IMR-90 (cell line): Measurements from ENCODE around the gene IGHMBP2. TPM values are rescaled to one million over a fixed set of nuclear protein-coding genes. Genes with fewer than 3 reads are reported as not detected.

Experiments
- ATAC-seq: fragments of 200-7000 bp; cut with Tn5 transposase; 2 replicates; pipeline ENCODE4 v1.9.1; 2020; ENCODE audit warnings: low read depth, mild to moderate bottlenecking, moderate library complexity
- BruUV-seq: library from RNA; stranded (reverse); fragments of 400-500 nt; replicated peaks from 2 replicates; lab custom pipeline; 2021; lab: Mats Ljungman, UMichigan
- CTCF ChIA-PET: fragments of 300-600 bp; formaldehyde crosslinking; extraction: SDS; loops from one replicate; lab custom pipeline; 2021; ENCODE audit warnings: antibody characterized with exemption; lab: Yijun Ruan, JAX
- POLR2A ChIA-PET: fragments of 300-600 bp; sonication (Branson Sonifier 250); formaldehyde crosslinking; loops from one replicate; lab custom pipeline; 2022; ENCODE audit warnings: antibody characterized with exemption; ENCODE audit not compliant: unreplicated experiment; lab: Charles Lee
- DNase-seq: peaks from one replicate; pipeline ENCODE4 v3.0.0; 2013
- H2AFZ ChIP-seq: replicated peaks from 2 replicates; pipeline ENCODE3; 2013; ENCODE audit warnings: low read length, mild to moderate bottlenecking; ENCODE audit not compliant: poor library complexity
- H2AK5ac ChIP-seq: 2 replicates; pipeline ENCODE4 v1.6.1; 2013; ENCODE audit warnings: low read depth, low read length, inconsistent platforms
- H2AK9ac ChIP-seq: replicated peaks from 2 replicates; pipeline ENCODE3; 2013; ENCODE audit warnings: mild to moderate bottlenecking, low read depth, low read length, moderate library complexity; ENCODE audit not compliant: poor library complexity
- H2BK120ac ChIP-seq: 2 replicates; pipeline ENCODE4 v1.6.1; 2013; ENCODE audit warnings: low read depth, low read length, inconsistent platforms
- H2BK15ac ChIP-seq: 3 replicates; pipeline ENCODE4 v1.6.1; 2013; ENCODE audit warnings: low read depth, low read length, inconsistent platforms
- H2BK20ac ChIP-seq: 2 replicates; pipeline ENCODE4 v1.6.1; 2013; ENCODE audit warnings: low read depth, mild to moderate bottlenecking, inconsistent platforms, low read length, moderate library complexity
- H2BK5ac ChIP-seq: 2 replicates; pipeline ENCODE4 v1.6.1; 2013; ENCODE audit warnings: mild to moderate bottlenecking, low read depth, low read length, inconsistent platforms; ENCODE audit not compliant: poor library complexity, severe bottlenecking
- H3K14ac ChIP-seq: replicated peaks from 2 replicates; pipeline ENCODE4 v1.6.1; 2013; ENCODE audit warnings: low read depth, low read length, inconsistent platforms
- H3K18ac ChIP-seq: 2 replicates; pipeline ENCODE4 v1.6.1; 2013; ENCODE audit warnings: low read depth, low read length, control low read depth
- H3K23ac ChIP-seq: 2 replicates; pipeline ENCODE4 v1.6.1; 2013; ENCODE audit warnings: low read depth, low read length, inconsistent platforms
- H3K27ac ChIP-seq: 2 replicates; pipeline ENCODE4 v1.5.1; 2013; ENCODE audit warnings: mild to moderate bottlenecking, control low read depth, low read length; ENCODE audit not compliant: insufficient read depth
- H3K27me3 ChIP-seq: 2 replicates; pipeline ENCODE4 v1.6.1; 2013; ENCODE audit warnings: low read length; ENCODE audit not compliant: control insufficient read depth, insufficient read depth
- H3K36me3 ChIP-seq: 2 replicates; pipeline ENCODE4 v1.6.1; 2013; ENCODE audit warnings: low read length, mixed read lengths; ENCODE audit not compliant: control insufficient read depth, insufficient read depth
- H3K4ac ChIP-seq: 2 replicates; pipeline ENCODE4 v1.6.1; 2013; ENCODE audit warnings: low read depth, low read length, inconsistent platforms
- H3K4me1 ChIP-seq: 2 replicates; pipeline ENCODE4 v1.6.1; 2013; ENCODE audit warnings: low read length, mixed read lengths; ENCODE audit not compliant: control insufficient read depth, insufficient read depth
- H3K4me2 ChIP-seq: 2 replicates; pipeline ENCODE4 v1.6.1; 2013; ENCODE audit warnings: low read depth, mild to moderate bottlenecking, control low read depth, low read length, moderate library complexity
- H3K4me3 ChIP-seq: 2 replicates; pipeline ENCODE4 v1.5.1; 2013; ENCODE audit warnings: low read depth, mild to moderate bottlenecking, control low read depth, low read length, moderate library complexity; ENCODE audit not compliant: insufficient read depth
- H3K56ac ChIP-seq: 2 replicates; pipeline ENCODE4 v1.6.1; 2013; ENCODE audit warnings: low read length, inconsistent platforms; ENCODE audit not compliant: insufficient read depth; ENCODE audit errors: extremely low read depth
- H3K79me1 ChIP-seq, 2 experiments: 2 replicates each; pipeline ENCODE4 v1.6.1; 2013; ENCODE audit warnings: low read length in 2 of 2, inconsistent platforms in 1 of 2, low read depth in 1 of 2
- H3K9ac ChIP-seq: 2 replicates; pipeline ENCODE4 v1.6.1; 2013; ENCODE audit warnings: low read depth, low read length, control low read depth
- H3K9me1 ChIP-seq: 2 replicates; pipeline ENCODE4 v1.6.1; 2013; ENCODE audit warnings: low read length, inconsistent platforms; ENCODE audit not compliant: insufficient read depth
- H3K9me3 ChIP-seq: 2 replicates; pipeline ENCODE4 v1.6.1; 2013; ENCODE audit warnings: low read length; ENCODE audit not compliant: control insufficient read depth, insufficient read depth
- H4K20me1 ChIP-seq: 2 replicates; pipeline ENCODE4 v1.6.1; 2013; ENCODE audit warnings: low read length, inconsistent platforms; ENCODE audit not compliant: insufficient read depth
- H4K5ac ChIP-seq: 2 replicates; pipeline ENCODE4 v1.6.1; 2013; ENCODE audit warnings: mild to moderate bottlenecking, low read depth, low read length, control low read depth
- H4K8ac ChIP-seq, 2 experiments: 2 replicates each; pipeline ENCODE4 v1.6.1; 2013; ENCODE audit warnings: low read depth in 2 of 2, low read length in 2 of 2, control low read depth in 1 of 2, inconsistent platforms in 1 of 2
- H4K91ac ChIP-seq: 2 replicates; pipeline ENCODE4 v1.6.1; 2013; ENCODE audit warnings: low read depth, low read length, inconsistent platforms; ENCODE audit not compliant: insufficient read depth
- BHLHE40 ChIP-seq: fragments of 150-350 bp; IDR thresholded peaks from 2 replicates; pipeline ENCODE4 v1.6.1; 2016; ENCODE audit warnings: mild to moderate bottlenecking, low read depth, low read length
- CEBPB ChIP-seq: IDR thresholded peaks from 2 replicates; pipeline ENCODE4 v1.6.1; 2012; ENCODE audit warnings: low read depth, low read length, improper control_type of control experiment
- CHD1 ChIP-seq: IDR thresholded peaks from 2 replicates; pipeline ENCODE4 v1.6.1; 2012; ENCODE audit warnings: low read depth, low read length, improper control_type of control experiment
- CTCF ChIP-seq: conservative IDR thresholded peaks from 2 replicates; pipeline ENCODE4 v1.5.1; 2012; ENCODE audit warnings: mild to moderate bottlenecking, low read depth, low read length, improper control_type of control experiment
- FOS ChIP-seq: fragments of 150-350 bp; IDR thresholded peaks from 2 replicates; pipeline ENCODE4 v1.6.1; 2016; ENCODE audit warnings: low read depth, low read length
- MAFK ChIP-seq: IDR thresholded peaks from 2 replicates; pipeline ENCODE4 v1.6.1; 2012; ENCODE audit warnings: low read depth, low read length, improper control_type of control experiment
- MAZ ChIP-seq: IDR thresholded peaks from 2 replicates; pipeline ENCODE4 v1.6.1; 2012; ENCODE audit warnings: low read depth, mild to moderate bottlenecking, low read length, improper control_type of control experiment, moderate library complexity, borderline replicate concordance
- MXI1 ChIP-seq: IDR thresholded peaks from 2 replicates; pipeline ENCODE4 v1.6.1; 2012; ENCODE audit warnings: low read depth, mild to moderate bottlenecking, low read length, moderate library complexity, borderline replicate concordance
- NFE2L2 ChIP-seq: fragments of 150-350 bp; IDR thresholded peaks from 2 replicates; pipeline ENCODE4 v1.6.1; 2016; ENCODE audit warnings: low read depth, mild to moderate bottlenecking, low read length
- POLR2A ChIP-seq: IDR thresholded peaks from 2 replicates; pipeline ENCODE4 v1.6.1; 2012; ENCODE audit warnings: mild to moderate bottlenecking, low read depth, low read length
- RAD21 ChIP-seq: IDR thresholded peaks from 2 replicates; pipeline ENCODE4 v1.6.1; 2012; ENCODE audit warnings: low read length, improper control_type of control experiment
- RCOR1 ChIP-seq: IDR thresholded peaks from 2 replicates; pipeline ENCODE4 v1.6.1; 2012; ENCODE audit warnings: mild to moderate bottlenecking, low read length, improper control_type of control experiment; ENCODE audit not compliant: insufficient replicate concordance
- RFX5 ChIP-seq: IDR thresholded peaks from 2 replicates; pipeline ENCODE4 v1.8.0; 2012; ENCODE audit warnings: low read depth, mild to moderate bottlenecking, low read length, moderate library complexity
- SMC3 ChIP-seq: fragments of 150-350 bp; IDR thresholded peaks from 2 replicates; pipeline ENCODE4 v1.6.1; 2016; ENCODE audit warnings: low read depth, mild to moderate bottlenecking, antibody characterized with exemption, low read length, moderate library complexity
- WGBS, 2 experiments: methylation state at CpG; one replicate each; pipeline versions ENCODE4 v1.1.5 to v1.1.7; 2013; ENCODE audit warnings: missing lambda C conversion rate in 2 of 2; ENCODE audit not compliant: insufficient read length in 1 of 2; ENCODE audit errors: extremely low coverage in 2 of 2; 5-methylcytosine and 5-hydroxymethylcytosine counted together
- dilution Hi-C: fragments of 300-500 bp; cut with HindIII; formaldehyde crosslinking; loops from one replicate; pipeline ENCODE4 v1.14.3; 2018; ENCODE audit warnings: low sequenced_read_pairs; ENCODE audit not compliant: unreplicated experiment
- in situ Hi-C: fragments of 300-500 bp; cut with MboI; formaldehyde crosslinking; loops from 3 replicates; pipeline ENCODE4 v1.14.3; 2019; ENCODE audit warnings: low sequenced_read_pairs, inconsistent platforms, mixed read lengths
- intact Hi-C: fragments of 100-400 bp; cut with micrococcal nuclease; formaldehyde crosslinking; loops from 2 replicates; pipeline ENCODE4 v1.10.0; 2022
- polyA plus RNA-seq, 3 experiments: library from polyadenylated mRNA; depleted of rRNA; stranded (reverse); fragments of >200 nt; gene quantifications; 2 replicates each; pipeline ENCODE4 v1.2.3, GENCODE V29; 2012; ENCODE audit warnings: low replicate concordance in 1 of 3
- total RNA-seq: library from RNA; depleted of rRNA; stranded (reverse); fragments of >200 nt; gene quantifications from 2 replicates; pipeline ENCODE4 v1.2.3, GENCODE V29; 2012
- TF ChIP-seq, protein P1 (sequence below): fragments of 150-350 bp; IDR thresholded peaks from 2 replicates; pipeline ENCODE4 v1.6.1; 2016; ENCODE audit warnings: low read depth, mild to moderate bottlenecking, low read length, moderate library complexity, borderline replicate concordance
- TF ChIP-seq, protein P2 (sequence below): fragments of 150-350 bp; IDR thresholded peaks from 2 replicates; pipeline ENCODE4 v1.6.1; 2017; ENCODE audit warnings: mild to moderate bottlenecking, antibody characterized with exemption, low read length, low read depth

IGHMBP2 gene
- total and polyA plus RNA-seq, 2 of the 4 experiments (the other 2 are of a cell fraction), result 4.5 to 11.1 TPM

DNA sequence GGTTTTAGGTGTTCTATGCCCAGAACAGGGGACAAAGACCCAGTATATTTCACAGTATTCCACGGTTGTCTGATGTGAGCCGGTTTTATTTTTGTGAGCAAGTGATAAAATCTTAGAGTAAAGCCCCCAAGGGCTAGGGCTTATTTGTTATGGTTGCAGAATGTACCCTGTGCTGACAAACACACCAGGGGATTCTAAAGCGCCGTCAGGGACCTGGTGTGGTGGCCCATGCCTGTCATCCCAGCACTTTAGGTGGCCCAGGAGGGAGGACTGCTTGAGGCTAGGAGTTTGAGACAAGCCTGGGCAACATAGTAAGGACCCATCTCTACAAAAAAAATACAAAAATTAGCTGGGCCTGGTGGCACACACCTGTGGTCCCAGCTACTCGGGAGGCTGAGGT, 22.8 kb upstream of the IGHMBP2 start:
- Histone ChIP-seq H3K36me3 (no peaks in the 10 kb centered on the region), H3K4me2 (no peak overlapping the region), H2BK120ac (no peak overlapping the region), H3K27me3 (no peaks in the 10 kb centered on the region), H2BK5ac (no peak overlapping the region), H2AFZ (no peak overlapping the region), H4K8ac (no peak overlapping the region), H3K14ac (no peak overlapping the region), H4K5ac (no peak overlapping the region), H3K23ac (no peak overlapping the region), H4K91ac (no peak overlapping the region), H3K4me3 (no peak overlapping the region), H3K9me1 (no peaks in the 10 kb centered on the region; the same call in 1 of the 2 replicates), H2BK20ac (no peak overlapping the region), H3K18ac (no peak overlapping the region), H2AK5ac (no peak overlapping the region), H4K20me1 (no peaks in the 10 kb centered on the region), H3K4ac (no peak overlapping the region), H3K56ac (no peak overlapping the region), H3K79me1 (no peaks in the 10 kb centered on the region), H3K9ac (no peak overlapping the region), H3K9me3 (no peaks in the 10 kb centered on the region), H2AK9ac (no peak overlapping the region), H2BK15ac (no peak overlapping the region), H3K27ac (no peak overlapping the region), H3K4me1 (no peaks in the 10 kb centered on the region)
- 100% methylated on average over 1 of the region's 5 CpGs; no CpG with 5 or more reads in 1 of the 2 experiments for WGBS, 2 experiments
- no TSS peak for BruUV-seq
- DNase-seq (no peak), ATAC-seq (no peak)
- POLR2A ChIA-PET, result no interaction called here
- intact Hi-C loops, result no loop called here
- CTCF ChIA-PET, result no interaction called here
- in situ Hi-C loops, result no loop called here
- dilution Hi-C loops, result no loop called here
- TF ChIP-seq RCOR1 (no peak), RAD21 (no peak), SMC3 (no peak), CEBPB (no peak), CTCF (no peak), FOS (no peak), NFE2L2 (no peak), POLR2A (no peak), MAZ (no peak), CHD1 (no peak), RFX5 (no peak), MAFK (no peak), MXI1 (no peak), BHLHE40 (no peak)
- TF ChIP-seq, protein P1, sequence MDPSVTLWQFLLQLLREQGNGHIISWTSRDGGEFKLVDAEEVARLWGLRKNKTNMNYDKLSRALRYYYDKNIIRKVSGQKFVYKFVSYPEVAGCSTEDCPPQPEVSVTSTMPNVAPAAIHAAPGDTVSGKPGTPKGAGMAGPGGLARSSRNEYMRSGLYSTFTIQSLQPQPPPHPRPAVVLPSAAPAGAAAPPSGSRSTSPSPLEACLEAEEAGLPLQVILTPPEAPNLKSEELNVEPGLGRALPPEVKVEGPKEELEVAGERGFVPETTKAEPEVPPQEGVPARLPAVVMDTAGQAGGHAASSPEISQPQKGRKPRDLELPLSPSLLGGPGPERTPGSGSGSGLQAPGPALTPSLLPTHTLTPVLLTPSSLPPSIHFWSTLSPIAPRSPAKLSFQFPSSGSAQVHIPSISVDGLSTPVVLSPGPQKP, result no peak
- TF ChIP-seq, protein P2, sequence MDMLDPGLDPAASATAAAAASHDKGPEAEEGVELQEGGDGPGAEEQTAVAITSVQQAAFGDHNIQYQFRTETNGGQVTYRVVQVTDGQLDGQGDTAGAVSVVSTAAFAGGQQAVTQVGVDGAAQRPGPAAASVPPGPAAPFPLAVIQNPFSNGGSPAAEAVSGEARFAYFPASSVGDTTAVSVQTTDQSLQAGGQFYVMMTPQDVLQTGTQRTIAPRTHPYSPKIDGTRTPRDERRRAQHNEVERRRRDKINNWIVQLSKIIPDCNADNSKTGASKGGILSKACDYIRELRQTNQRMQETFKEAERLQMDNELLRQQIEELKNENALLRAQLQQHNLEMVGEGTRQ, result no peak
